Activated CD8-positive, alpha-beta memory T cell treated with anti-CD3 and anti-CD28 coated beads, Interleukin-2, amount 10 ng/mL, durations not matched to agents 7 days and 5 days (primary cell): Measurements from ENCODE around the gene PPP1R9B. TPM values are rescaled to one million over a fixed set of nuclear protein-coding genes. Genes with fewer than 3 reads are reported as not detected.

Experiments used
- ATAC-seq: fragments of 150-1000 bp; cut with Tn5 transposase; one replicate; pipeline ENCODE4 v1.10.0; 2021; ENCODE audit warnings: moderate library complexity
- CTCF ChIA-PET: fragments of 350-600 bp; sonication (Branson Sonifier 250); formaldehyde crosslinking; loops from one replicate; lab custom pipeline; 2021; ENCODE audit warnings: antibody characterized with exemption; lab: Charles Lee
- DNase-seq: peaks from one replicate; pipeline ENCODE4 v3.0.0-alpha.2; 2020
- H3K27ac Mint-ChIP-seq: one replicate; pipeline ENCODE4 v1.8.0; 2021; ENCODE audit warnings: mild to moderate bottlenecking, mixed read lengths
- H3K27me3 Mint-ChIP-seq: one replicate; pipeline ENCODE4 v1.8.0; 2021; ENCODE audit warnings: mixed read lengths
- H3K36me3 Mint-ChIP-seq: one replicate; pipeline ENCODE4 v1.8.0; 2021; ENCODE audit warnings: mild to moderate bottlenecking, mixed read lengths
- H3K4me1 Mint-ChIP-seq: one replicate; pipeline ENCODE4 v1.8.0; 2021; ENCODE audit warnings: mixed read lengths
- H3K4me3 Mint-ChIP-seq: one replicate; pipeline ENCODE4 v1.8.0; 2021; ENCODE audit warnings: mild to moderate bottlenecking, moderate library complexity, mixed read lengths
- H3K9me3 Mint-ChIP-seq: one replicate; pipeline ENCODE4 v1.8.0; 2022; ENCODE audit warnings: low read depth, mixed read lengths
- total RNA-seq, 2 experiments: library from RNA; stranded (reverse); gene quantifications; one replicate each; pipeline ENCODE4 v1.2.3, GENCODE V29; 2021

The PPP1R9B gene
- total RNA-seq, 2 experiments from 2014 or later, result 108 to 121 TPM

GRCh38 chr17:50103252-50103651, 47.2 kb downstream of the PPP1R9B start:
- ATAC-seq (no peak), DNase-seq (no peak)
- Mint-ChIP-seq H3K4me3 (no peak overlapping the region), H3K27ac (no peak overlapping the region), H3K36me3 (no peaks in the 10 kb centered on the region), H3K9me3 (no peaks in the 10 kb centered on the region), H3K27me3 (no peaks in the 10 kb centered on the region), H3K4me1 (peaks cover 14% of the 10 kb centered on the region)
- CTCF ChIA-PET, result interaction anchor here (1.0 to 3.7 kb wide), 4 partner anchors 10 to 97 kb away, joined by 3 to 19 read pairs (median 11); no protein-coding TSS in a partner anchor

GRCh38 chr17:50102164-50102991, 48.1 kb downstream of the PPP1R9B start:
- H3K4me3 Mint-ChIP-seq, result no peak overlapping the region
- no peak overlapping the region for H3K27ac Mint-ChIP-seq
- CTCF ChIA-PET, result interaction anchor here (1.0 to 3.7 kb wide), 4 partner anchors 9 to 98 kb away, joined by 3 to 19 read pairs (median 11); no protein-coding TSS in a partner anchor
- no peaks in the 10 kb centered on the region for H3K9me3 Mint-ChIP-seq
- no peak for DNase-seq
- peaks cover 14% of the 10 kb centered on the region for H3K4me1 Mint-ChIP-seq
- no peak for ATAC-seq
- H3K27me3 Mint-ChIP-seq, result no peaks in the 10 kb centered on the region
- no peaks in the 10 kb centered on the region for H3K36me3 Mint-ChIP-seq

- no peaks in the 10 kb centered on the region for H3K27me3 Mint-ChIP-seq
- ATAC-seq (no peak), DNase-seq (no peak)
- H3K27ac Mint-ChIP-seq, result no peak overlapping the region
- H3K9me3 Mint-ChIP-seq, result no peaks in the 10 kb centered on the region
- no peak overlapping the region for H3K4me3 Mint-ChIP-seq
- no peaks in the 10 kb centered on the region for H3K36me3 Mint-ChIP-seq
- CTCF ChIA-PET, result interaction anchor here (1.1 to 6.7 kb wide), 3 partner anchors 9 to 14 kb away, joined by 3 to 35 read pairs (median 19); no protein-coding TSS in a partner anchor
- H3K4me1 Mint-ChIP-seq, result peaks cover 14% of the 10 kb centered on the region
Measured at GRCh38 chr17:50101346-50102163, 48.9 kb downstream of the PPP1R9B start.

- Mint-ChIP-seq H3K36me3 (no peaks in the 10 kb centered on the region), H3K9me3 (no peaks in the 10 kb centered on the region), H3K4me3 (no peak overlapping the region), H3K4me1 (peaks cover 19% of the 10 kb centered on the region), H3K27ac (no peak overlapping the region), H3K27me3 (no peaks in the 10 kb centered on the region)
- CTCF ChIA-PET, result interaction anchor here (1.0 to 6.7 kb wide), 5 partner anchors 9 to 296 kb away, joined by 3 to 35 read pairs (median 4); partner anchors contain the start of gene LRRC59
- ATAC-seq (no peak), DNase-seq (no peak)
Measured at GRCh38 chr17:50100921-50101345, 49.5 kb downstream of the PPP1R9B start.

- no peaks in the 10 kb centered on the region for H3K27me3 Mint-ChIP-seq
- no peak for ATAC-seq
- H3K9me3 Mint-ChIP-seq, result no peaks in the 10 kb centered on the region
- H3K4me1 Mint-ChIP-seq, result peaks cover 24% of the 10 kb centered on the region
- CTCF ChIA-PET, result interaction anchor here (0.7 to 6.7 kb wide), 6 partner anchors 8 to 297 kb away, joined by 3 to 35 read pairs (median 4); partner anchors contain the start of gene LRRC59
- H3K36me3 Mint-ChIP-seq, result no peaks in the 10 kb centered on the region
- H3K27ac Mint-ChIP-seq, result no peak overlapping the region
- H3K4me3 Mint-ChIP-seq, result no peak overlapping the region
- DNase-seq, result no peak
Measured at GRCh38 chr17:50100480-50100883, 50.0 kb downstream of the PPP1R9B start.

GRCh38 chr17:50099003-50099402, 51.5 kb downstream of the PPP1R9B start:
- Mint-ChIP-seq H3K9me3 (no peaks in the 10 kb centered on the region), H3K27ac (no peak overlapping the region), H3K4me3 (no peak overlapping the region), H3K36me3 (no peaks in the 10 kb centered on the region), H3K4me1 (peaks cover 31% of the 10 kb centered on the region), H3K27me3 (no peaks in the 10 kb centered on the region)
- DNase-seq, result no peak
- CTCF ChIA-PET, result interaction anchor here (1.5 to 6.7 kb wide), 3 partner anchors 11 to 101 kb away, joined by 5 to 35 read pairs (median 7); no protein-coding TSS in a partner anchor
- no peak for ATAC-seq

- H3K9me3 Mint-ChIP-seq, result no peaks in the 10 kb centered on the region
- no peak overlapping the region for H3K4me3 Mint-ChIP-seq
- DNase-seq, result no peak
- H3K27ac Mint-ChIP-seq, result no peak overlapping the region
- H3K36me3 Mint-ChIP-seq, result no peaks in the 10 kb centered on the region
- H3K27me3 Mint-ChIP-seq, result no peaks in the 10 kb centered on the region
- no peak for ATAC-seq
- CTCF ChIA-PET, result interaction anchor here (0.9 to 6.7 kb wide), 4 partner anchors 11 to 102 kb away, joined by 3 to 35 read pairs (median 4); no protein-coding TSS in a partner anchor
- H3K4me1 Mint-ChIP-seq, result peaks cover 31% of the 10 kb centered on the region
Measured at GRCh38 chr17:50098583-50098982, 51.9 kb downstream of the PPP1R9B start.

GRCh38 chr17:50097926-50098325, 52.6 kb downstream of the PPP1R9B start:
- Mint-ChIP-seq H3K4me1 (peaks cover 31% of the 10 kb centered on the region), H3K9me3 (no peaks in the 10 kb centered on the region), H3K4me3 (no peak overlapping the region), H3K27ac (no peak overlapping the region), H3K27me3 (no peaks in the 10 kb centered on the region), H3K36me3 (no peaks in the 10 kb centered on the region)
- no peak for ATAC-seq
- DNase-seq, result no peak
- CTCF ChIA-PET, result interaction anchor here (0.9 to 6.7 kb wide), 5 partner anchors 10 to 104 kb away, joined by 3 to 35 read pairs (median 3); no protein-coding TSS in a partner anchor

GRCh38 chr17:50097455-50097854, 53.0 kb downstream of the PPP1R9B start:
- H3K36me3 Mint-ChIP-seq, result no peaks in the 10 kb centered on the region
- H3K4me1 Mint-ChIP-seq, result peaks cover 31% of the 10 kb centered on the region
- H3K9me3 Mint-ChIP-seq, result no peaks in the 10 kb centered on the region
- DNase-seq, result no peak
- no peaks in the 10 kb centered on the region for H3K27me3 Mint-ChIP-seq
- CTCF ChIA-PET, result interaction anchor here (1.1 to 6.7 kb wide), 6 partner anchors 10 to 105 kb away, joined by 3 to 35 read pairs (median 4); partner anchors contain the start of gene ITGA3
- no peak overlapping the region for H3K27ac Mint-ChIP-seq
- no peak overlapping the region for H3K4me3 Mint-ChIP-seq
- no peak for ATAC-seq

- DNase-seq, result no peak
- H3K4me3 Mint-ChIP-seq, result no peak overlapping the region
- peak overlapping the region; percentile 34 for H3K27ac Mint-ChIP-seq
- no peak for ATAC-seq
- no peaks in the 10 kb centered on the region for H3K36me3 Mint-ChIP-seq
- no peaks in the 10 kb centered on the region for H3K27me3 Mint-ChIP-seq
- CTCF ChIA-PET, result interaction anchor here (1.1 to 6.7 kb wide), 4 partner anchors 9 to 43 kb away, joined by 3 to 35 read pairs (median 4); partner anchors contain the start of gene ITGA3
- H3K4me1 Mint-ChIP-seq, result peaks cover 31% of the 10 kb centered on the region
- no peaks in the 10 kb centered on the region for H3K9me3 Mint-ChIP-seq
Measured at GRCh38 chr17:50096758-50097157, 53.7 kb downstream of the PPP1R9B start.

GRCh38 chr17:50096092-50096491, 54.4 kb downstream of the PPP1R9B start:
- Mint-ChIP-seq H3K4me3 (peak overlapping the region; percentile 96), H3K27ac (no peak overlapping the region), H3K36me3 (no peaks in the 10 kb centered on the region), H3K9me3 (no peaks in the 10 kb centered on the region), H3K27me3 (no peaks in the 10 kb centered on the region), H3K4me1 (peaks cover 31% of the 10 kb centered on the region)
- CTCF ChIA-PET, result interaction anchor here (0.7 to 6.7 kb wide), 8 partner anchors 9 to 104 kb away, joined by 3 to 35 read pairs (median 10); partner anchors contain the start of genes ITGA3 and PPP1R9B
- DNase-seq, result no peak
- ATAC-seq, result no peak

GRCh38 chr17:50095626-50096037, 54.8 kb downstream of the PPP1R9B start:
- ATAC-seq (no peak), DNase-seq (no peak)
- no peaks in the 10 kb centered on the region for H3K9me3 Mint-ChIP-seq
- H3K4me3 Mint-ChIP-seq, result peak overlapping the region; percentile 96
- peaks cover 31% of the 10 kb centered on the region for H3K4me1 Mint-ChIP-seq
- CTCF ChIA-PET, result interaction anchor here (1.0 to 6.7 kb wide), 6 partner anchors 8 to 104 kb away, joined by 3 to 35 read pairs (median 22); partner anchors contain the start of genes ITGA3 and PPP1R9B
- no peaks in the 10 kb centered on the region for H3K27me3 Mint-ChIP-seq
- H3K27ac Mint-ChIP-seq, result peak overlapping the region; percentile 91
- no peaks in the 10 kb centered on the region for H3K36me3 Mint-ChIP-seq
